22Rv1 (cell line): ENCODE results near the gene FRMPD2.

Experiments
- ZFX ChIP-seq: fragments of 450-650 bp; IDR thresholded peaks from 2 replicates; pipeline ENCODE4 v1.6.1; 2017; ENCODE audit warnings: antibody characterized with exemption, borderline replicate concordance
- TF ChIP-seq, protein P1 (sequence below): fragments of 450-650 bp; IDR thresholded peaks from 2 replicates; pipeline ENCODE4 v1.5.1; 2017; ENCODE audit warnings: mild to moderate bottlenecking

DNA sequence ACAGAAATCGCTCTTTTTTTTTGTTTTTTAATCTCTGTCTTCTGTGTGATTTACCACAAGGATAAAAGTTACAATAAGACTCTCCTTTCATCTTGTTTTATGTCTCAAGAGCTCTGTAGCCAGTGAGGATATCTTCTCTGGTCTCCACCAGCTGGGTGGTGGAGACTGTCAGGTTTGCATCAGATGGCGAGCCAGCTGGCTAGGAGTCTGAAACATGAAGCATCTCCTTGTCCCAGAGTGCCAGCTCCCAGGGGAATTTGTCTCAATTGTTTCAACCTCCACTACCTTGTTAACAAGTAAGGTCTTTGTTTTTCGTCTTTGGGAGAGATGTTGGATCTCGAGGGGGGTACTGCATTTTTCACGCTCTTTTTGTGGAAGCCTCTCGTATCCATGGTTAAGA, 47.3 kb downstream of the FRMPD2 start:
- TF ChIP-seq, protein P1, sequence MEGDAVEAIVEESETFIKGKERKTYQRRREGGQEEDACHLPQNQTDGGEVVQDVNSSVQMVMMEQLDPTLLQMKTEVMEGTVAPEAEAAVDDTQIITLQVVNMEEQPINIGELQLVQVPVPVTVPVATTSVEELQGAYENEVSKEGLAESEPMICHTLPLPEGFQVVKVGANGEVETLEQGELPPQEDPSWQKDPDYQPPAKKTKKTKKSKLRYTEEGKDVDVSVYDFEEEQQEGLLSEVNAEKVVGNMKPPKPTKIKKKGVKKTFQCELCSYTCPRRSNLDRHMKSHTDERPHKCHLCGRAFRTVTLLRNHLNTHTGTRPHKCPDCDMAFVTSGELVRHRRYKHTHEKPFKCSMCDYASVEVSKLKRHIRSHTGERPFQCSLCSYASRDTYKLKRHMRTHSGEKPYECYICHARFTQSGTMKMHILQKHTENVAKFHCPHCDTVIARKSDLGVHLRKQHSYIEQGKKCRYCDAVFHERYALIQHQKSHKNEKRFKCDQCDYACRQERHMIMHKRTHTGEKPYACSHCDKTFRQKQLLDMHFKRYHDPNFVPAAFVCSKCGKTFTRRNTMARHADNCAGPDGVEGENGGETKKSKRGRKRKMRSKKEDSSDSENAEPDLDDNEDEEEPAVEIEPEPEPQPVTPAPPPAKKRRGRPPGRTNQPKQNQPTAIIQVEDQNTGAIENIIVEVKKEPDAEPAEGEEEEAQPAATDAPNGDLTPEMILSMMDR: no peak
- no peak for TF ChIP-seq ZFX
